Inflammatory macrophage treated with lipopolysaccharide for 4 hours (primary cell): ENCODE measurements around the gene TTC23L.
"Not testable (repeated sequence)": the region's sequence is repeated elsewhere in the genome, so short reads cannot be mapped to it uniquely, and the experiment has no call there.

Source experiments
- DNase-seq: peaks from one replicate; pipeline ENCODE4 v3.0.0-alpha.2; 2020

The TTC23L gene

GRCh38 chr5:34881246-34881645 is 42.3 kb downstream of the TTC23L start:
- no peak for DNase-seq

- DNase-seq = no peak
These were observed 47.6 kb downstream of the TTC23L start for GRCh38 chr5:34886392-34887119.

GRCh38 chr5:34889394-34889793 is 50.4 kb downstream of the TTC23L start:
- no peak for DNase-seq

GRCh38 chr5:34891981-34892380 is 53.0 kb downstream of the TTC23L start:
- DNase-seq = no peak

DNA sequence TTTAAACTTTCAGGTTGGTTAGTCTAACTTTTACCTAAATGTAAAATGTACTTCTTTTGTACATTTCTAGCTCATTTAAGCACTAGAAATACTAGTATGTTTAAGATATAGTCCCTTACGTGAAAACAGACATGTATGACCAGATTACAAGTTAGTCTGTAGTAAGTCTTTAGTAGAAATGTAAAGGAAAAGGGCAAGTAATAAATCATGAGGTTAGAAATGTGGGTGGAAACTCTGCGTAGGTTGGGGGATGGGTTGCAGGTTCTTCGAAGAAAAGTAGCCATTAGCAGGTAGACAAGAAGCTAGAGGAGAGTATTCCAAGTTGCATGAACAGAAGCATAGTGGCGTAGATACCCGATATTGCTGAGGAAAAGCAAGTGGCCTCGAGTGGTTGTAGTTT is 53.5 kb downstream of the TTC23L start:
- DNase-seq = no peak

DNA sequence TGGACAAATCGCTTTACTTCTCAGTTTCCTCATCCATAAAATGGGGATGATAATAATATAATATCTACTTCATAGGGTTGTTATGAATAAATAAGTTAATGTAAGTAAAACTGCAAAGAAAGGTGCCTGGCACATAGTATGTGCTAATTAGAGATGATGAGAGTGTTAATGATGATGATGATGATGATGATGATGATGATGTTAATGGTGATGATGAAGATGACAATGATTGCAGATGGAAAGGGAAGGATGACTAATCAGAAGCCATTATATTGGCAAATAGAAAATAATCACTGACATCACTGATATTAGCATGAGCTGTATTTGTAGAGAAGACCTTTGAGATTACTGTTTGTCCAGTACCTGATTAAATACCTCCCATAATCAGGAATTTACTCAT is 55.8 kb downstream of the TTC23L start:
- no peak for DNase-seq

- DNase-seq = no peak
These were observed 56.9 kb downstream of the TTC23L start for GRCh38 chr5:34895641-34896419.

- DNase-seq = no peak
These were observed 58.7 kb downstream of the TTC23L start for GRCh38 chr5:34897646-34898045.

DNA sequence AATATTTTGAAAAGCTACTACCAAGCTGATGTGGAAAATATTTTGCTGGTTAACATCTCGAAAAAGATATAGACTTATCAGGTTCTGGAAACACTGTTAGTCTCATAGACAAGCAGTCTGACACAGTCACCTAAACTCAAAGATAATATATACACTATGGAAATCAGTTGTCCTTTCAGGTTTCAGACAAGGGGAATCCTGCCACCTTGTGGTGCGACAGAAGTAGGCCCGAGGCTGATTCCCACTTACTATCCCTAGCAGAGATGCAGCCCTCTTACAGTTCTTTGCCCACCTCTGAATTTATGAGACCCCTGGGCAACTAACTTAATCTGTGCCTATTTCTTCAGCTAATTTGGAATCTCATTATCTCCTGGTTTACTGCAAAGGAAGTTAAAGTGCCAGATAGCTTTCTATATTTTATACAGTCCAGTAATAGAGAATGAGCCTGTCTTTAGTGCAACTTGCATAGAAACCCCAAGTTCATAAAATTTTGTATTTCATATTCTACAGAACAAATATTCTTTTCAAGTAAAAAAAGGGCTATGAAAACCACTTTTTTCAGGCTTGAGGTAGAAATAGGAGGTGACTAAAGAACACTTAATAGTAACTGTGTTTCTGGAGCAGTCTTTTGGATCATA is 59.4 kb downstream of the TTC23L start:
- peak; percentile 48 for DNase-seq

GRCh38 chr5:34899066-34899465 is 60.1 kb downstream of the TTC23L start:
- DNase-seq = no peak

DNA sequence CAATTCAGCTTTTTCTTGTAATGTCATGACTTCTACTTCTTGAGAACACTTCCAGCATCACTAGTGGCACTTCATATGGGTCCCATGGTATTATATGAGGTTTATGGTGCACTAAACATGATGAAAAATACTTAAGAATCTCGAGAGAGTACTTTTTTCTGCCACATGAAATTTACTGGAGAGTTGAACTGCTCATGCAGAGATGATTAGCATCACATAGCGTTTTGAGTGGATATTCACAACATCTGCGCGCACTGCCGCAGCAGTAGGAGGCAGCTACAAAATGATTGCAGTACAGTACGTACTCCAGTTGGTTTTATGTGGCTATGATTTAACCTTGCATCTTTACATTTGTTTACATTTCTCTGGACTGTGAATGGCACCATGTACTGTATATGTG is 61.7 kb downstream of the TTC23L start:
- no peak for DNase-seq

GRCh38 chr5:34903260-34903659 is 64.3 kb downstream of the TTC23L start:
- no peak for DNase-seq

DNA sequence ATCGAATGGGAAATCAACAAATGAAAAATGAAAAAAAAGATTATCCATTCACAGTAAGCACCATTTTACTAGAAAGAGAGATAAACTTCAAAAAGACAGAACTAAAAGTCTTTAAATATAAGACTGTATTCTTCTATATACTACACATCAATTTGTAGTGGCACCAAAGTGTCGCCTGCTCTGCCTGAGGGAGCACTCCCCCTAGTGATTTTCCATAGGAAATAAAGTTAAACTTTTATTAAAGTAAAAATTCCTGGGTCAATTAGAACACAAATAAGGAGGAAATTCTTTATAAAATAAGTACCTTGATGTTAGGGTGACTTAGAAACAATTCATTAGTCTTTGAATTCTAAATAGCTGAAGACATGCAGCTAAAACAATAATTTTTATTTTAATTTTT is 66.6 kb downstream of the TTC23L start:
- DNase-seq = no peak

DNA sequence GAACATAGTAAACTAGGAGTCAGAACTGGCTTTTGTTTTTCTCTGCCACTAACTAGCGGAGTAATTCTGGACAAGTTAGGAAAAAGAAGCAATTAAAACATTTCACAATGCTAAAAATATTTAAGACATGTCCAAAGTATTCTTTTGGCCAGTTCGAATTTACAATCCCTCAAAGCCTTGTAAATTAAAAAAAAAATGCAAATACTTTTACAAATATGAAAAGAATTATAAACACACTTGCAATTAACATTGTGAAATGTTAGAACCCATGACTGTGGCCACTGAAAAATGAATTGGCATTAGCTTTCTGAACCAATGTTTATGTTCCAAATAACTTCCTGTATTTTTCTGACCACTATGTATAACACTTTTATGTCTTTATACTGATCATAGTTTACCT is 74.1 kb downstream of the TTC23L start:
- no peak for DNase-seq

DNA sequence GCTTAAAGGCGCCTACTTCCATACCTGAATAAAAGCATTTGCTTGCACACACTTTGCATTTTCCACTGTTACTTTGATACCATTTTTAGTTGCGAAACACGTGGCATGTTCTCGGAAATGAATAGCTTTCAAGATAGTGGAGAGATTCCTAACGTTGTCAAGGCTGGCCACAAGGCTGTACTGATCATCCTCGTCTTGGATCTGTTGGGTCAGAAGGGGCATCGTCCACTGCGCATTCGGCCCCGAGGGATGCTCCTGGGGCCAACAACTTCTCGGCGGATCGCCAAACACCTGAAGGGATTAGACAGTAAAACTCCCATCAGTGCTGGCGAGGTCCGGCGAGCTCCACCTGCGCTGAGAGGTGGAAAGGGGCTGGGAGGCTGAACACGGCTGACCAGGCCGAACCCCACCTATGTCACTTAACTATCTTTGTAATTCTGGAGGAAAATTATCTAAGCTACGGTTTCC is 75.7 kb downstream of the TTC23L start:
- DNase-seq = no peak

DNA sequence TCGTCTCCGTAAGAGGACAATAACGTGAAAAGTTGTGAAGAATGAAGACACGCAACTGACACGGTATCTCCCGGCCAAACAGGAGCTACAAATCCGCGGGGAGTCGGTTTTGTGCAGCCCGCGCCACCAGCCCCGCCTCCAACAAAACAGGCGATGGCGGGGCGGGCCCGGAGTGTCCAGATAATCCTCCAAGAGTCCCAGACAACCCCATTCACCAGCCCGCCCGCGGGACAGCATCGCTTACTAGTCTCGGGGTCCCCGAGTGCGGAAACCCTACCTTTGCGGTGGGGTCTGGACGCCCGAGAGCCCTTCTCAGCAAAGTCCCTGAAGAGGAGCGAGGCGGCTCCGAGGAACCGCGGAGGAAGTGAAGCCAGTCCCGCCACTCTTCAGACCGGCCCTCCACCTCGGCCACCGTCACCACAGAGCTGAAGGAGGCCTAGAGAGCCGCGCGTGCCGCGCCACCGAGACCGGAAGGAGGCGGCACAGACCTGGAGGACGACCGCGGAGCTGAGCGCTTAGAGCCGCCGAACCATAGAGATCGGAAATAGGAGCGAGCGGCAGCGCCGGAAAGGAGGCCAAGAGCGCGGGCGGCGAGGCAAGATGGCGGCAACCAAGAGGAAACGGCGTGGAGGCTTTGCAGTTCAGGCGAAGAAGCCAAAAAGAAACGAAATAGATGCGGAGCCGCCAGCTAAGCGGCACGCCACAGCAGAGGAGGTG is 76.3 kb downstream of the TTC23L start, which contains the start of the genes BRIX1 and RAD1:
Gene BRIX1 (plus strand): TSS at position 573 of the 717 bp plus-strand sequence. CDS start 28 bp downstream, at position 601.
Gene RAD1 (minus strand): TSS at position 366 of the 717 bp plus-strand sequence. CDS start 612 bp downstream, outside the sequence.
- DNase-seq = peak; percentile 98

- no peak for DNase-seq
These were observed 76.9 kb downstream of the TTC23L start for GRCh38 chr5:34915856-34916192.

GRCh38 chr5:34916518-34916917 is 77.6 kb downstream of the TTC23L start:
- DNase-seq = no peak

DNA sequence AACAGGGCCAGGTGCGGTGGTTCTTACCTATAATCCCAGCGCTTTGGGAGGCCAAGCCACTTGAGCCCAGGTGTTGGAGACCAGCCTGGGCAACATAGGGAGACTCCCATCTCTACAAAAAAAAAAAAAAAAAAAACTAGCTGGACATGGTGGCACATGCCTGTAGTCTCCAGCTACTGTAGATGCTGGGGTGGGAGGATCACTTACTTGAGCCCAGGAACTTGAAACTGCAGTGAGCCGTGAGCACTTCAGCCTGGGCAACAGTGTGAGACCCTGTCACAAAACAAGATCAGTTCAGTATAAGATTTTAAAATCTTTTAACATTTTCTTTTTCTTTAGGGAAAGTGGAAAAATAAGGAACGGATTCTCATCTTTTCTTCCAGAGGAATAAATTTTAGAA is 79.1 kb downstream of the TTC23L start:
- no peak for DNase-seq

- no peak for DNase-seq
These were observed 80.1 kb downstream of the TTC23L start for GRCh38 chr5:34919077-34919476.

GRCh38 chr5:34923256-34923655 is 84.3 kb downstream of the TTC23L start:
- not testable (repeated sequence) for DNase-seq

- DNase-seq = peak; percentile 45
These were observed 84.9 kb downstream of the TTC23L start for GRCh38 chr5:34923694-34924461.
